ENCODE results near the gene PPFIBP1. TPM values are rescaled to one million over a fixed set of nuclear protein-coding genes. Genes with fewer than 3 reads are reported as not detected.
A peak's percentile ranks its signal among the peaks of the same experiment; 100 is the strongest.

The PPFIBP1 gene
- total RNA-seq, 1 donor from 2014 or later, result 117 TPM

GRCh38 chr12:27534060-27534764, 10.2 kb downstream of the PPFIBP1 start:
- no peak overlapping the region for H3K4me3 ChIP-seq
- intact Hi-C loops (cut with DNase I), result no loop called here
- H3K27me3 ChIP-seq (ENCODE audit: low read depth), result no peaks in the 10 kb centered on the region
- TF ChIP-seq CTCF (IDR thresholded peaks at IDR 0.05), result no peak
- no peak overlapping the region for H3K27ac ChIP-seq
- no peak for DNase-seq
- no peaks in the 10 kb centered on the region for H3K36me3 ChIP-seq
- no peaks in the 10 kb centered on the region for H3K9me3 ChIP-seq
- H3K4me1 ChIP-seq, result peaks cover 41% of the 10 kb centered on the region
- ATAC-seq, result no peak

GRCh38 chr12:27534765-27535161, 10.8 kb downstream of the PPFIBP1 start:
- no peaks in the 10 kb centered on the region for H3K9me3 ChIP-seq
- intact Hi-C loops (cut with DNase I), result no loop called here
- H3K4me3 ChIP-seq, result no peak overlapping the region
- no peaks in the 10 kb centered on the region for H3K36me3 ChIP-seq
- ATAC-seq, result no peak
- H3K4me1 ChIP-seq, result peaks cover 45% of the 10 kb centered on the region
- H3K27ac ChIP-seq, result no peak overlapping the region
- no peak for DNase-seq
- no peak for TF ChIP-seq CTCF (IDR thresholded peaks at IDR 0.05)
- H3K27me3 ChIP-seq (ENCODE audit: low read depth), result no peaks in the 10 kb centered on the region

- Histone ChIP-seq H3K36me3 (no peaks in the 10 kb centered on the region), H3K9me3 (no peaks in the 10 kb centered on the region), H3K4me3 (no peak overlapping the region), H3K27ac (no peak overlapping the region), H3K4me1 (peaks cover 45% of the 10 kb centered on the region), H3K27me3 (ENCODE audit: low read depth) (no peaks in the 10 kb centered on the region)
- ATAC-seq, result no peak
- DNase-seq, result no peak
- no peak for TF ChIP-seq CTCF (IDR thresholded peaks at IDR 0.05)
- intact Hi-C loops (cut with DNase I), result no loop called here
Observed at GRCh38 chr12:27535318-27535717, 11.3 kb downstream of the PPFIBP1 start.

- intact Hi-C loops (cut with DNase I), result no loop called here
- Histone ChIP-seq H3K4me1 (peaks cover 43% of the 10 kb centered on the region), H3K36me3 (no peaks in the 10 kb centered on the region), H3K27me3 (ENCODE audit: low read depth) (no peaks in the 10 kb centered on the region), H3K9me3 (no peaks in the 10 kb centered on the region), H3K27ac (peak overlapping the region; percentile 7), H3K4me3 (no peak overlapping the region)
- no peak for DNase-seq
- no peak for TF ChIP-seq CTCF (IDR thresholded peaks at IDR 0.05)
- ATAC-seq, result no peak
Observed at GRCh38 chr12:27537855-27538675, 14.1 kb downstream of the PPFIBP1 start.

- TF ChIP-seq CTCF (IDR thresholded peaks at IDR 0.05), result no peak
- no peaks in the 10 kb centered on the region for H3K9me3 ChIP-seq
- DNase-seq (no peak), ATAC-seq (no peak)
- intact Hi-C loops (cut with DNase I), result no loop called here
- H3K27me3 ChIP-seq (ENCODE audit: low read depth), result no peaks in the 10 kb centered on the region
- no peak overlapping the region for H3K4me3 ChIP-seq
- no peaks in the 10 kb centered on the region for H3K36me3 ChIP-seq
- peak overlapping the region; percentile 9 for H3K27ac ChIP-seq
- peaks cover 36% of the 10 kb centered on the region for H3K4me1 ChIP-seq
Observed at GRCh38 chr12:27539191-27539631, 15.2 kb downstream of the PPFIBP1 start.

All from lower lobe of right lung (tissue), 2 donors.